ENCODE results near the gene SMIM1. TPM values are rescaled to one million over a fixed set of nuclear protein-coding genes. Genes with fewer than 3 reads are reported as not detected.
"Not testable (repeated sequence)": the region's sequence is repeated elsewhere in the genome, so short reads cannot be mapped to it uniquely, and the experiment has no call there.

Gene SMIM1
- total RNA-seq, 2 experiments from 2014 or later: 3.8 to 4.3 TPM

- H3K79me2 ChIP-seq (ENCODE audit: insufficient read depth, low read depth, low read length); H3K36me3 ChIP-seq (ENCODE audit: insufficient read depth, low read length); H2AFZ ChIP-seq (ENCODE audit: low read length); H3K27ac ChIP-seq (ENCODE audit: low read depth, low read length, poor library complexity, severe bottlenecking); H4K20me1 ChIP-seq (ENCODE audit: insufficient read depth, low read length); H3K4me2 ChIP-seq (ENCODE audit: low read length); POLR2A ChIA-PET; BruUV-seq (replicated peaks); H3K4me3 ChIP-seq (ENCODE audit: low read depth, low read length, poor library complexity, severe bottlenecking); H3K9me3 ChIP-seq (ENCODE audit: low read length); H3K9me2 ChIP-seq (ENCODE audit: insufficient read depth, low read length): not testable (repeated sequence)
- peak; percentile 92 for TF ChIP-seq CTCF (conservative IDR thresholded peaks at IDR 0.05; ENCODE audit: low read length)
- H3K4me1 ChIP-seq (ENCODE audit: insufficient read depth, low read length, poor library complexity, severe bottlenecking): peaks cover 11% of the 10 kb centered on the region
- CTCF ChIA-PET (ENCODE audit: unreplicated experiment): interaction anchor here (1.0 kb wide), 1 partner anchor 106 kb away, joined by 4 read pairs; no protein-coding TSS in a partner anchor
- intact Hi-C loops (cut with micrococcal nuclease; ENCODE audit: unreplicated experiment): loop anchor here (1.0 to 2.0 kb wide), 4 partner anchors 30 to 234 kb away; no protein-coding TSS in a partner anchor
- peak; percentile 78 for DNase-seq (ENCODE audit: low spot score)
Measured at GRCh38 chr1:3724416-3725030, 48.0 kb upstream of the SMIM1 start.

- no peaks in the 10 kb centered on the region for H3K79me2 ChIP-seq (ENCODE audit: insufficient read depth, low read depth, low read length)
- POLR2A ChIA-PET: no interaction called here
- H3K36me3 ChIP-seq (ENCODE audit: insufficient read depth, low read length): no peaks in the 10 kb centered on the region
- H4K20me1 ChIP-seq (ENCODE audit: insufficient read depth, low read length): no peaks in the 10 kb centered on the region
- no peak overlapping the region for H3K4me2 ChIP-seq (ENCODE audit: low read length)
- DNase-seq (ENCODE audit: low spot score): no peak
- no peak overlapping the region for H3K27ac ChIP-seq (ENCODE audit: low read depth, low read length, poor library complexity, severe bottlenecking)
- H2AFZ ChIP-seq (ENCODE audit: low read length): no peak overlapping the region
- no peak for TF ChIP-seq EZH2phosphoT487 (IDR thresholded peaks at IDR 0.05; ENCODE audit: borderline replicate concordance, low read depth, low read length)
- peaks cover 3% of the 10 kb centered on the region for H3K4me1 ChIP-seq (ENCODE audit: insufficient read depth, low read length, poor library complexity, severe bottlenecking)
- no peaks in the 10 kb centered on the region for H3K9me3 ChIP-seq (ENCODE audit: low read length)
- H3K4me3 ChIP-seq (ENCODE audit: low read depth, low read length, poor library complexity, severe bottlenecking): no peak overlapping the region
- intact Hi-C loops (cut with micrococcal nuclease; ENCODE audit: unreplicated experiment): loop anchor here (2.0 kb wide), 3 partner anchors 31 to 235 kb away; no protein-coding TSS in a partner anchor
- no TSS peak for BruUV-seq (replicated peaks)
- H3K9me2 ChIP-seq (ENCODE audit: insufficient read depth, low read length): no peaks in the 10 kb centered on the region
- CTCF ChIA-PET (ENCODE audit: unreplicated experiment): no interaction called here
Measured at GRCh38 chr1:3725366-3725765, 47.2 kb upstream of the SMIM1 start.

- ChIA-PET POLR2A (no interaction called here), CTCF (ENCODE audit: unreplicated experiment) (no interaction called here)
- Histone ChIP-seq H3K27ac (ENCODE audit: low read depth, low read length, poor library complexity, severe bottlenecking) (no peak overlapping the region), H4K20me1 (ENCODE audit: insufficient read depth, low read length) (no peaks in the 10 kb centered on the region), H3K4me1 (ENCODE audit: insufficient read depth, low read length, poor library complexity, severe bottlenecking) (no peaks in the 10 kb centered on the region), H3K9me3 (ENCODE audit: low read length) (no peaks in the 10 kb centered on the region), H3K36me3 (ENCODE audit: insufficient read depth, low read length) (no peaks in the 10 kb centered on the region), H2AFZ (ENCODE audit: low read length) (no peak overlapping the region), H3K9me2 (ENCODE audit: insufficient read depth, low read length) (no peaks in the 10 kb centered on the region), H3K4me3 (ENCODE audit: low read depth, low read length, poor library complexity, severe bottlenecking) (no peak overlapping the region), H3K79me2 (ENCODE audit: insufficient read depth, low read depth, low read length) (no peaks in the 10 kb centered on the region), H3K4me2 (ENCODE audit: low read length) (no peak overlapping the region)
- intact Hi-C loops (cut with micrococcal nuclease; ENCODE audit: unreplicated experiment): no loop called here
- DNase-seq (ENCODE audit: low spot score): peak; percentile 40
- no TSS peak for BruUV-seq (replicated peaks)
- peak; percentile 68 for TF ChIP-seq CTCF (conservative IDR thresholded peaks at IDR 0.05; ENCODE audit: low read length)
- no peak for TF ChIP-seq EZH2phosphoT487 (IDR thresholded peaks at IDR 0.05; ENCODE audit: borderline replicate concordance, low read depth, low read length)
Measured at GRCh38 chr1:3727042-3727824, 45.3 kb upstream of the SMIM1 start.

All from OCI-LY7 (cell line).